A673 (cell line): Measurements from ENCODE around the gene MC2R.

Source experiments
- EZH2 ChIP-seq: fragments of 200-600 bp; sonication (generic); IDR thresholded peaks from 2 replicates; pipeline ENCODE4 v1.6.1; 2017; ENCODE audit warnings: borderline replicate concordance, low read depth, mild to moderate bottlenecking, mixed read lengths, antibody characterized with exemption, low read length; ENCODE audit not compliant: poor library complexity, severe bottlenecking
- TF ChIP-seq, protein P1 (sequence below): fragments of 300-800, 200-600 bp; sonication (generic); conservative IDR thresholded peaks from 2 replicates; pipeline ENCODE4 v1.5.1; 2017; ENCODE audit warnings: low read depth, mild to moderate bottlenecking, antibody characterized with exemption, low read length, moderate library complexity, mixed read lengths

DNA sequence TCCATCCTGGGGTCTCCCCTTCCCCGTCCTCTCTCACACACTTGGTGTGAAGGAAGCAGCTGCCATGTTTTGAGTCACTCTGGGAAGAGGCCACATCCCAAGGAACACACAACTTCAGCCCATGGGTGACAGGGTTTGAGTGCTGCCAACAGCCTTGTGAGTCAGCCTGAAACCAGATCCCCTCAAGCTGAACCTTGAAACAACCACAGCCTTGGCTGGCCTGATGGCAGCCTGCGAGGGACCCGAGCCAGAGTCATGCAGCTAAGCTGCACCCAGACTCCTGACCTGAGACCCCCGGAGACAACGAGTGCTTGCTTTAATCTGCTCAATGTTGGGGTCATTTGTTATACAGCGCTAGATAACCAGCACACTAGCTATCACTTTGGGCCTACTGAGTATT lies 19.3 kb upstream of the MC2R start:
- TF ChIP-seq, protein P1, sequence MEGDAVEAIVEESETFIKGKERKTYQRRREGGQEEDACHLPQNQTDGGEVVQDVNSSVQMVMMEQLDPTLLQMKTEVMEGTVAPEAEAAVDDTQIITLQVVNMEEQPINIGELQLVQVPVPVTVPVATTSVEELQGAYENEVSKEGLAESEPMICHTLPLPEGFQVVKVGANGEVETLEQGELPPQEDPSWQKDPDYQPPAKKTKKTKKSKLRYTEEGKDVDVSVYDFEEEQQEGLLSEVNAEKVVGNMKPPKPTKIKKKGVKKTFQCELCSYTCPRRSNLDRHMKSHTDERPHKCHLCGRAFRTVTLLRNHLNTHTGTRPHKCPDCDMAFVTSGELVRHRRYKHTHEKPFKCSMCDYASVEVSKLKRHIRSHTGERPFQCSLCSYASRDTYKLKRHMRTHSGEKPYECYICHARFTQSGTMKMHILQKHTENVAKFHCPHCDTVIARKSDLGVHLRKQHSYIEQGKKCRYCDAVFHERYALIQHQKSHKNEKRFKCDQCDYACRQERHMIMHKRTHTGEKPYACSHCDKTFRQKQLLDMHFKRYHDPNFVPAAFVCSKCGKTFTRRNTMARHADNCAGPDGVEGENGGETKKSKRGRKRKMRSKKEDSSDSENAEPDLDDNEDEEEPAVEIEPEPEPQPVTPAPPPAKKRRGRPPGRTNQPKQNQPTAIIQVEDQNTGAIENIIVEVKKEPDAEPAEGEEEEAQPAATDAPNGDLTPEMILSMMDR, result no peak
- no peak for TF ChIP-seq EZH2
